T-helper 9 cell (primary cell): ENCODE results near the gene UBL3.

Source experiments
- DNase-seq: peaks from one replicate; pipeline ENCODE4 v3.0.0-alpha.2; 2020

Gene UBL3

DNA sequence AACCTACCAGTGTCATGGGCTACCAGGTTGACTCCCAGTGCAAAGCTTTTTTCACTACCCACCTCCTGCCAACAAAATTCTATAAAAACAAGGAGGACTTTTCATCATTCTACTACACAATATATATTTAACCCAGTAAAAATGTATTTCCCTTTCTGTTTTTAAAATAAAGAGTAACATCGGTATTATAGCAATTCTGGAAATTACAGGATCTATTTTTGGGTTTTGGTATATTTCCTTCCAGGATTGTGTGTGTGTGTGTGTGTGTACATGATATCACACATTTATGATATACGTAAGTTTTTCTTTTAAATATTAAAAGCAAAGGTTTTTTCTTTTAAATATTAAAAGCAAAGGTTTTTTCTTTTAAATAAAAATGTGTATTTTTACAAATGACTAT lies 6.0 kb upstream of the UBL3 start:
- no peak for DNase-seq

DNA sequence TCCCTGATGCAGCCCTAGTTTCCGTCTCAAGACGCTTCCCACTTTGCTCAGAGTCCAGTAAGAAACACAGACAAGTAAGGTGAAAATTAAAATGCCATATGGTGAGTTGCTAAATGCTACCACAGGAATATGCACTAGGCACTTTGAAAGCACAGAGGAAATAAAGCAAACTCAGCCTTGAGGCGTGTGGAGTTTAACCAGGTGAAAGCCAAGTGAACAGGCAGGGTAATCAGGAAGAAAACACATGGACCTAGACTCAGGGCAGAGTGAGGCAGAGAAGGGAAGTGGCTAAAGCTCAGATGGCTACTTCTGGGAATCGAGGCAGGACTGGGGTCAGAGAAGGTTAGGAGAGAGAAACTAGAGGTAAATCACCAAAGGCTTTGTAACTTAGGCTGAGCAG lies 5.4 kb upstream of the UBL3 start:
- DNase-seq, result no peak

DNA sequence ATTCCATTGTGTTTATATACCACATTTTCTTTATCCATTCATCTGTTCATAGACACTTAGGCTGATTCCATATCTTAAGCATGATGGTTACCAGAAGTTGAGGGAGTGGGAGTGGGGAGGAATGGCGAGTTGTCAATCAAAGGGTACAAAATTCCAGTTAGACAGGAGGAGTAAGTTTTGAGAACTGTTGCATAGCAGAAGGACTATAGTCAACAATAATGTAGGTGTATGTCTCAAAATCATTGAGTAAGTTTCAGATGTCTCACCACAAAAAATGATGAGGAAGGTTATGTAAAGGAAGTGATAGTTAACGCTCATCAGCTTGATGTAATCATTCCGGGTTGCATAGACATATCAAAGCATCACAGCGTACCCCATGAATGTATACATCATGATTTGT lies 4.6 kb upstream of the UBL3 start:
- no peak for DNase-seq

DNA sequence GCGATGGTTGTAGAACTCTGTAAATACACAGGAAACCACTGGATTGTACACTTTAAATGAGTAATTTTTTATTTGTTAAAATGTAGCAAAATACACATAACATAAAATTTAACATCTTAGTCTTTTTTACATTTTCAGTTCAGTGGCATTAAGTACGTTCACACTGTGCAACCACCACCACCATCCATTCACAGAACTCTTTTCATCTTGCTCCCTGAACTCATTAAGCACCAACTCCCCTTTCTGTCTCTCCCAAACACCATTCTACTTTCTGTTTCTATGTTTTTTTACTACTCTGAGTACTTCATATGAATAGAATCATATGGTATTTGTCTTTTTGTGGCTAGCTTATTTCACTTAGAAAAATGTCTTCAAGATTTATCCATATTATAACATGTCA lies 2.7 kb upstream of the UBL3 start:
- DNase-seq, result no peak

GRCh38 chr13:29852472-29853054 lies 2.1 kb upstream of the UBL3 start:
- no peak for DNase-seq

- DNase-seq, result peak; percentile 27
Observed at GRCh38 chr13:29849731-29850212, 645 bp downstream of the UBL3 start.

DNA sequence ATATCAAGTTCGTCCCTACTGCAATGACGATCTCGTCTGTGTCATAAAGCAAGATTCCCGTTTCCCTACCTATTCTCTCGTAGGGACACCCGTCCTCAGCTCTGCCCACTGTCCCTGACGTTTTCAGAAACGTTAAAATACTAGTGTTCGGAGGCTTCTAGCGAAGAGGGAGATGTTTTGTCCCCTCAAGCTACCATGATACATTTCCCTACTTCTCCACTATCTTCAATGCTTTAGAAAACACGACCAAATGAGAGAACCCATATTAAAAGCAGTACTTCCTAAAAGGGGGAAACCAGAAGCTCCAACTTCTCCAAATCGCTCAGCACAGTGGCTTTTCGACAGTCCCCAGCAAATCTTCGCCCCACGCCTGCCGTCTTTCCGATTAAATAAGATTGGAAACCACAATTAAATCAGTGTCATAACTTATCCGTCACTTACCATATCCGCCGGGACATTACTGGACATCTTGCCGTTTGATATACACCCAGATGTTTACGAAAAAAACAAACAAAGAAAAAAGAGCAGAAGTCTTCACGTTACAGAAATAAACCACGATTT lies 1.3 kb downstream of the UBL3 start:
- DNase-seq, result no peak

- DNase-seq, result no peak
Observed at GRCh38 chr13:29847501-29847983, 2.9 kb downstream of the UBL3 start.

DNA sequence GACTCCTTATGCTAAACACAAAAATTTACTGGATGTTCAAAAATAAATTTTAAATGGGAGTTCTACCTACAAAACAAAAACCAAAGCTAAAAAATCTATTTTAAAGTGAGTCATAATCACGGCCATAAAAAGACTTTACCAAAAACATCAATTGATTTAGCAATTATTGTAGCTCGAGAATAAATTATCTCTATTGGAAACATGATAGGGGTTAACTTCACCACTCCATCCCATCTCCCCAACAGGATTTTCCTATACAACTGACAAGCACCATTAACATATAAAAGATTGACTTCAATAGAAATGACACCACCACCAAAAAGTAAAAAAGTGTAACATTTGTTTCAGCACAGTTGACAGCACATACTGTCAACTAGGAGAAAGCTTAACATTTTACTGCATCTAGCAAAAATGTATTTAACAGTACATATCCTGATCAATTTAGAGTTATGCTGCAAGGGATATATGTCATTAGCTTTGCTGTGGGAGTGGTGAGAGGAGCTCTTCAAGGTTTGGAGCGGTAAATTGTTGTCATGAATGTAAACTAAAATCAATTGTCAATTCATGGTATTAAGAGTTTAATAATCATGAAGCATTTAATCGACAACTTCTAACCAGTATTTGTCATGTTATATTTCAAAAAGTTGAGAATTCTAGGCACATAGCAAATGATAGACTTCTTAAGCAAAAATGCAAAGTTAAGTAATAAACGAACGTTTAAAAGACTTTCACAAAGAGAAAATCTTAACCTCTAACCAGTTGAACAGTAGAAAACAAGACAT lies 3.8 kb downstream of the UBL3 start:
- DNase-seq, result no peak

GRCh38 chr13:29845440-29846056 lies 4.9 kb downstream of the UBL3 start:
- no peak for DNase-seq

DNA sequence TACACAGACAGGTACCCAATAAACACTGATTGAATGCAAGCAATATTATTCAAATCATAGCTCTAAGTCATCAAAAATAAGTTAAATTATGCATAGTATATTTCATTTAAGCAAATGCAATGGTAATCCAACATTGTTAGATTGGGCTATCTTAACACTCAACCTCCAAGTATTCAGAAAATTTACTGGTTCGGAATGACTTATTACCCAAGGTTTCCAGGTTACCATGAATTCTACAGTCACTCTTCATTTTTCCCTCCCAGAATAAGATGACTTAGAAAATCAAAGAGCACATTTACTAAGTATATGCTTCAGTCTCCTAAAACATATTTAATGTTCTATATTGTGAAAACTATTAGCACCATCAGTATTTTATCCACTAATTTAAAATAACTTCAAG lies 6.0 kb downstream of the UBL3 start:
- DNase-seq, result no peak

DNA sequence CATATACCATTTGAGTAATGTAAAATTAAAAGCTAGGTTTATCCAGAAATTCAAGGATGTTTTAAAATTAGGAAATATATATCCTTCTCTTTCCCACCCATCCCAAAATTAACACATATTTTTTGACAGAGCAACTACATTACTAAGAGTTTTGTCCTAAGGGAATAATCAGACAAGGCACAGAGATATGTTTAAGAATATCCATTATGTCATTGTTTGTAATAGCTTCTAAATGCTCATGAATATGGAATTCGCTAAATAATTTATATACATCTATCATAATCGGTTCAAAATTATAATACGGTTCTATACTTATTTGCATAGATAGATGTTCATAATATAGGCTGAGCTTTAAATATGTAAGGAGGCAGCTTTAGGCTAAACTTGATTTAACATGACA lies 9.8 kb downstream of the UBL3 start:
- no peak for DNase-seq

GRCh38 chr13:29835280-29836061 lies 14.9 kb downstream of the UBL3 start:
- no peak for DNase-seq

DNA sequence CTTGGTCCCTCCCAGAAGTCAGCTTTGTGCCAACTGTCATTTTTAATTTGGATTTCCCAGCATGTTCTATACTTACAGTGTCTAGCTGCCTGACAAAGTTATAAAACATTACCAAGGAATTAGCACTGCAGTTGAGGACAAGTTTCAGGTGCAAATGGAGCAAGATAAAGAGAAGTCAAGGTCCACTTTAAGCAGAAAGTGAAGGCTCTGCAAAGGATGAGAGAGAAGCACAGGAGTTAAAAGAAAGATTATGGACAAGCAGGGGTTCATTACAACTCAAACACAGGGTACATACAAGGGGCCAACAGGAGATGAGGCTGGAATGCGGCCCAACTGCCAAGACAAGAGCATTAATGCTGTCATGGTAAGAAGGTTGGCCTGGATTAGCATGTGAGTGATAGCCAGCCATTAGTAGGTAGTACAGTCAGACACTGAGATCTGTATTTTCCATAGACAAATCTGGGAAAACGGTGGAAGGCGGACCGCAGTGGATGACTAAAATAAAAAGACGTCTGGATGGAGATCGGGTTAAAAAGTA lies 17.6 kb downstream of the UBL3 start:
- no peak for DNase-seq

GRCh38 chr13:29830000-29830399 lies 20.4 kb downstream of the UBL3 start:
- no peak for DNase-seq

GRCh38 chr13:29819143-29819542 lies 31.3 kb downstream of the UBL3 start:
- no peak for DNase-seq

DNA sequence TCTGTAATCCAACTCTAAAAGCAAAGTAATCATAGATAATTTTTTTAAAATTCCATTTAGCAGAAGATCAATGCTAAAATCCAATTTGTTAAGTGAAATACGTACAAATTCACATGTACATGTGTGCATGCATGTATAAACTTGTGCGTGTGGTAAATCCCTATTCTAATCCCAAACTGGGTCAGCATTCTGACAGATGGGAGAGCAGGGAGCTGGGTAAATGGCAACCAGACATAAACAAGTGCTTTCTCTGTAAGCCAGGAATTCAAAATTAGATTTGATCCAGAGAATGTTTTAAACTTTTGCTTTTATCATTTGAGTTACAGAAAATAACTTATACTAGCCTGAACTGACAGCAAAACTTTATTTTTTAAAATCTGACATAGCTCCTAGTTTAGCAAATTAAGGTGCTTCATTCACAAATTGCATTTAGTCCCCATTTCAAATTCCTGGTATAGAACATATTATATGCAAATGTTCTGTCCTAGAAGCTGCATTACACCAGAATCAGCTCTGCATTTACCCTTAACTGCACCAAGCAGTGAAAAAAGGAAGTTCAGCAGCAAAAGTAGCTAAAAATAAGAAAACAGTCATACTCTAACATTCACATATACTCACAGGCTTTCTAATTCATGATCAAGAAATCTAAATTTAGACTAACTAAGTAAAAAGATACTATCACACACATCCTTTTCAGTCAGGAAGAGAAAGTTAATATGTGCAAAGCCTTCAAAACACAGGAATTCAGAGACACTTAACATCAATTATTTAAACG lies 32.6 kb downstream of the UBL3 start:
- no peak for DNase-seq

DNA sequence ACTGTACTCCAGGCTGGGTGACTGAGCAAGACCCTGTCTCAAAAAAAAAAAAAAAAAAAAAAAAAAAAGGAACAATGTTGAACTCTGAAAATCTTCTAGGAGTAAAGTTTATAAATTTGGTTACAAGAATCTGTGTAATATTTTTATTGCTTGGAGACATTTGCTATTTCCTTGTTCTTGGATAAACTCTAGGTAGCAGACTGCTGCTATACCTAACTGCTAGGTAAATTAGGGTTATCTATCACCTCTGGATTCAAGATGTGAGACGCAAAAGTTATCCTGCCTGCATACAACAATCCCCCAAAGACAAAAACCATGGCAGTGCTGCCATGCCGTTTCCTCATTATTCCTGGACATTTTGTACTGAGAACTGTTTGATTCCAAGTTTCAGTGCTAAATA lies 33.7 kb downstream of the UBL3 start:
- no peak for DNase-seq

- no peak for DNase-seq
Observed at GRCh38 chr13:29815336-29815735, 35.1 kb downstream of the UBL3 start.

DNA sequence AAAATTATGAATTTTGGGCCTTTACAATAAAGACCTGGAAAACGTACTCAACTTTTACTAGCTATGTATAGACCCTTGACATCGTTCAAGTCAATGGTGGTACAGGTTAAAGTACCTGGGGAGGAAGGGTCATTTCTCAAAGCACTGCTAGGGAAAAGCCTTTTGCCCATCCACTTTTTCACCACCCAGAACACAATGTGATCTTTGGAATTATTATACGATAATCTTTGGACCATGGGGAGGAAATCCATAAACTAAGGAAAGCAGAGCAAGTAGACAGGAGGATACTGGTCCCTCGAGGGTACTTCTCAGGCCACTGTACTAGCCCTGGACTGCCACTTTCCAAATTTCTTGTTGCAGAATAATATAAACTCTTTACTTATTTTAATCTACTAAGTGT lies 39.5 kb downstream of the UBL3 start:
- DNase-seq, result no peak

DNA sequence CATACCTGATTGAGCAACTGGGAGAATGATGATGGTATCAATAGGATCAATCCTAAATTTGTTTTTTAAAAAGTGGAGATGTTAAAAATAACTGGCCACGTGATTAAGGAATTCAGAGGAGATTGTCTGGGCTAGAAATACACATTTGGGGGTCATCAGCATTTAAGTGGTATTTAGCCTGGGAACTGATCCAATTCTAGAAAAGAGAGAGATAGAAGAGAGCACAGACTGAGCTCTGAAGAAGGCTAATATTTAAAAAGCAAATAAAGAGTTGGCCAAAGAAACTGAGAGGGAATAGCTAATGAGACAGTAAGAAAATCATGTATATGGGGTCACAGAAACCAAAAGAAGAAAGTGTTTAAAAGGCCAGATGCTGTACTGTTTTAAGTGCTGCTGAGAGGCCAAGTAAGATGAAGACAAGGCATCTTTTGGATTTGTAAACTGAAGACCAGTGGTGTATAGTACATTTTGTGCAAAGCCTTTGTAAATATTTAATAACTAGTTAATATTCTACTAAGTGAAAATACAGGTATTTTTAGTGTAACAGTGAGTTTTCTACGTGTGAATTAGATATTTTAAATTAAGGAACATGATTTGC lies 40.2 kb downstream of the UBL3 start:
- DNase-seq, result no peak
